RWPE1 (cell line): Measurements from ENCODE around the gene FGF8.

Experiments
- CTCF ChIA-PET: fragments of 350-600 bp; sonication (Branson Sonifier 250); formaldehyde crosslinking; extraction: SDS; loops from one replicate; lab custom pipeline; 2021; lab: Yijun Ruan, JAX
- POLR2A ChIA-PET: fragments of 400-600 bp; formaldehyde crosslinking; extraction: SDS; loops from one replicate; lab custom pipeline; 2020; ENCODE audit warnings: antibody characterized with exemption; ENCODE audit not compliant: low non-redundant PET; lab: Yijun Ruan, JAX
- DNase-seq: peaks from one replicate; pipeline ENCODE4 v3.0.0; 2012; ENCODE audit warnings: low spot score
- H3K27ac ChIP-seq: fragments of 450-650 bp; 2 replicates; pipeline ENCODE4 v1.5.1; 2017
- TF ChIP-seq, protein P1 (sequence below): fragments of 450-650 bp; conservative IDR thresholded peaks from 2 replicates; pipeline ENCODE4 v1.5.1; 2017; ENCODE audit warnings: low read depth, mild to moderate bottlenecking

FGF8 gene

DNA sequence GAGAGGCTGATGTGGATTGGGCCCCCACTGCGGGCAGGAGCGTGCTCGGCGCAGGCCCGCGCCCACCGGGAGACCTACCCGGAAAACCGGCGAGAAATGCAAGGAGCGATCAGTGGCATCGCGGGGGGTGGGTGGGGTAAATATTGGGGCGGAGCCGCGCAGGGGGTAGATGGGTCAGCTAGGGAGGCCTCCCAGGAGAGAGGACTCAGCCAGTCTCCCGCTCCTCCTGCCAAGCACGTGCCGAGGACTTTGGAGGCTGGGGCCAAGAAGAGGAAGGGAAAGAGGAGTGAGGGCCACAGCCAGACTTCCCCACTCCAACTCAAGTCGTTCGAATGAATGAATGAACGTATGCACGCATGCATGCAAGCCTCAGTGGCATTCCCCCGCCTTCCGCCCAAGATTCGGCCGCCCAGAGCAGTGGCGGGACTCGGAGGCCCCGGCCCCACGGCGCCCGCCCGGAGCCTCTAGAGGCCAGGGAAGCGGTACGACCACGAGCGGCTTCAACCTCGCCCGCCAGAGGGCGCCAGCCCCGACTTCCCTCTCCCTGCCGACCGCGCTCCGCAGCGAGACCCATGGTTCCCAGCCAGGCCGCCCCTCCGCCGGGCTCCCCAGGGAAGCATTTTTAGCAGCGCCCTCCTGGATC is 3.8 kb upstream of the FGF8 start:
- CTCF ChIA-PET = interaction anchor here (0.8 to 3.5 kb wide), 8 partner anchors 8 to 618 kb away, joined by 3 to 23 read pairs (median 4); no protein-coding TSS in a partner anchor
- POLR2A ChIA-PET = no interaction called here
- TF ChIP-seq, protein P1, sequence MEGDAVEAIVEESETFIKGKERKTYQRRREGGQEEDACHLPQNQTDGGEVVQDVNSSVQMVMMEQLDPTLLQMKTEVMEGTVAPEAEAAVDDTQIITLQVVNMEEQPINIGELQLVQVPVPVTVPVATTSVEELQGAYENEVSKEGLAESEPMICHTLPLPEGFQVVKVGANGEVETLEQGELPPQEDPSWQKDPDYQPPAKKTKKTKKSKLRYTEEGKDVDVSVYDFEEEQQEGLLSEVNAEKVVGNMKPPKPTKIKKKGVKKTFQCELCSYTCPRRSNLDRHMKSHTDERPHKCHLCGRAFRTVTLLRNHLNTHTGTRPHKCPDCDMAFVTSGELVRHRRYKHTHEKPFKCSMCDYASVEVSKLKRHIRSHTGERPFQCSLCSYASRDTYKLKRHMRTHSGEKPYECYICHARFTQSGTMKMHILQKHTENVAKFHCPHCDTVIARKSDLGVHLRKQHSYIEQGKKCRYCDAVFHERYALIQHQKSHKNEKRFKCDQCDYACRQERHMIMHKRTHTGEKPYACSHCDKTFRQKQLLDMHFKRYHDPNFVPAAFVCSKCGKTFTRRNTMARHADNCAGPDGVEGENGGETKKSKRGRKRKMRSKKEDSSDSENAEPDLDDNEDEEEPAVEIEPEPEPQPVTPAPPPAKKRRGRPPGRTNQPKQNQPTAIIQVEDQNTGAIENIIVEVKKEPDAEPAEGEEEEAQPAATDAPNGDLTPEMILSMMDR = peak; percentile 85
- no peak overlapping the region for H3K27ac ChIP-seq
- DNase-seq = peak; percentile 54

DNA sequence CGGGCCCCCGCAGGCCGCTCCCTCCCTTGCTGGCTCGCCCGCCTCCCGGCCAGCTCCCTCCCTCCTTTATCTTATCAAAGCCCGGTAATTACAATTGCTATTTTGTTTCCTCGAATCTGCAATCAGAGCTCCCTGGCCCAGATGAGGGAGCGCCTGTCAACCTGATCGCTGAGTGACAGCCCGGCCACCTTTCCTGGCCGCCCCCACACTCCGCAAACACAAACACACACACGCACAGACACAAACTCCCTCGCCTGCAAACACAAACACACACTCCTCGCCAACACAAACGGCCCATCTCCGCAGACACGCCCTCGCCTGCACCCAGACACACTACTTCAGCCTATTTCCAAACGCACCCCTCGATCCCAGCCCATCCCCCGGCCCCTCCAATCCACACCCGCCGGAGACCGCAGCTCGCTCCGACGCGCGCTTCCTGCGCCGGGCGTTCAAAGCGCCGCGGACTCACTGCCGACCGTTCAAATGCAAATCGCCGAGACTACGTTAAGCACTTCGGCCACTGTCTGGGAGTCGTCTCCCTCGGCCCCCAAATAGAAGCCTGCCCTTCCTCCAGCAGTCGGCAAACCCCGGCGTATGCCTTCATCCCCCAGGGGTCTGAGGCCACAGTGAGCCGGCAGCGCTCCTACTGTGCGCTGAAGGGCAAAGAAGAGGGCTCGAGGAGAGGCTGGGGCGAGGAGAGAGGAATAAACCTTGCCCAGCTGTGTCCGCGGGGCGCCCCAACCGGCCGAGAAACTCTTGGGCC is 3.0 kb upstream of the FGF8 start:
- H3K27ac ChIP-seq = no peak overlapping the region

DNA sequence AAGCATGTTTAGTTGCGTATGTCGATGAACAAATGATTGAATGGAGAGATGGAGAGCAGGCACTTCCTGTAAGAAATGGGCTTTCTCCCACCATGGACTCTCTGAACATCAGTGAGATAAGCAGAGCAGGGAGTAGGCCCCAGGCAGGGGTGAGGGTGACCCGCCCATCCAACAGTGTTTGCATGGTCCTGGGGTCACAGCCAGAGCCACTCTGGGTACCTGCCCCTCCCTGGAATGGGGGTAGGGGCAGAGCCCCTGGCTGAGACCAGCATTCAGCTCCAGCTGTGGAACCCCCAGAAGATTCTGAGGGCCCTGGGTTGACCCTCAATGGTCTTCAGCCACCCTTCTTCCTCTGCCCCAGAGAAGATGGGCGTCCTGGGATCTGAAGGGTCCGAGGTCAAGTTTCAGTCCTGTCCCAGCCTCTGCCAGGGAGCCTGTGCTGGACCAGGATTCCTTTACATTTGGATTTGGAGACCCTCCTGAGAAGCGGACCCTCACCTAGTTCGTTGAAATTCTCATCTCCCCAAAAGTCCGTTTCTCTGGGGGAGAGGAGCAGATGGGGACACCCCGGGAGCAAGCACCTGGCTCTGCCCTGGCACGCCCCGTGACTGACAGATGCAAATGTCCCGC is 2.4 kb upstream of the FGF8 start:
- no peak overlapping the region for H3K27ac ChIP-seq
- TF ChIP-seq, protein P1 = no peak
- ChIA-PET CTCF (interaction anchor here (0.6 to 1.4 kb wide), 2 partner anchors 163 to 636 kb away, joined by 3 read pairs; no protein-coding TSS in a partner anchor), POLR2A (no interaction called here)
- DNase-seq = no peak

More for the DNA sequence above, 3.0 kb upstream of the FGF8 start:
- POLR2A ChIA-PET = no interaction called here
- no peak for DNase-seq
- CTCF ChIA-PET = interaction anchor here (0.6 to 3.5 kb wide), 5 partner anchors 26 to 637 kb away, joined by 3 to 23 read pairs (median 3); no protein-coding TSS in a partner anchor
- TF ChIP-seq, protein P1 = no peak

DNA sequence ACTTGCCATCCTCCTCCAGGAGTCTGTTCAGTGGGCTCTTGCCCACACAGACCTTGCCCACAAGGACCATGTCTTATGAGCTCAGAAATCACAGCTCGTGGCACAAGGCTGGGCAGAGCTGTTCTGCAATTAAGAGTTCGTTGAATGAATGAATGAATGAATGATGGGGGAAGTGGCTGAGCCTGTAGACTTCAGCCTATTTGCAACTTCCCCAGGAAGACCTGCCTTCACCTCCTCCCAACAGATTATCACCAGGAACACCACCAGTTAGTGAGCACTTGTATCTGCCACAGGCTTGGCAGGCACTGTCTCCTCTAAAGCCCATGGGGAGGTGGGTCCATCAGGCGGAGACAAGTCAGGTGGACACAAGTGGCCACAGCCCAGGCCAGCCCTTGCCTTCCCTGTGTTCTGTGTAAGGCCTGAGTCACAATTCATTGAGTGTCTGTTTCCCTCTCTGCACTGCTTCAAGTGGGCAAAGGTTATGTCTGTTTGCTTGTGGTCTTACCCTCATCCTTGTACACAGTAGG is 1.8 kb upstream of the FGF8 start:
- CTCF ChIA-PET = no interaction called here

DNA sequence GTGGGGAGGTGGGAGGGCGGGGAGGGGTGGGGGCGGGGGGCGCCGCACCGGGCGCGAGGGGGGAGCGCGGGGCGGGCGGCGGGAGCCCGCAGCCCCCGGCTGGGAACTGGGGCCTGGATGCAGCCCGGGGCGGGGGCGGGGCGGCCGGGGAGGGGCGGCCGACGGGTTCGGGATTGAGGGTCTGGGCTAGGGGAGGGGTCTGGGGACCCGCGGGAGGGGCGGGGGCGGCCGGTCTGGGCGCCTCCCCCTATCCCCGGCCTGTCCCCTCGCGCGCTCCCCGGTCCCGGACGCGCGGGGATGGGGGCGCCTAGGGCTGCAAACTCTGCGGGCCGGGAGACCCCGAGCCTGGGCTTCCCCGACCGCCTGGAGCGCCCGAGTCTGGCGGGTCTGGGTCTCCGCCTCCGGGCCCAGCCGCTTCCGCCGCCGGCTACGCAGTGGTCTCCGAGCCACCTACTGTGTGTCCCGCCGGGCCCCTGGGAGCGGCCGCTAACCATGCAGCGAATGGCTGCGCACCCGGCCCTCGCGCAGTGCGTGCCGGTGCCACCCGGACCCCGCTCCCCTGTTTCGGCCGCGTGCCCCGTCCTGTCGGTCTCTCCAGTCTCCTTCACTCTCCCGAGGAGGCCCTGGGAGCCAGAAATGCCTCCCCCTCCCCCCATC is 375 bp upstream of the FGF8 start:
- CTCF ChIA-PET = no interaction called here
- TF ChIP-seq, protein P1 = no peak
- POLR2A ChIA-PET = no interaction called here
- no peak for DNase-seq
- H3K27ac ChIP-seq = no peak overlapping the region

More for the DNA sequence above, 1.8 kb upstream of the FGF8 start:
- DNase-seq = no peak
- no peak overlapping the region for H3K27ac ChIP-seq
- TF ChIP-seq, protein P1 = no peak
- POLR2A ChIA-PET = no interaction called here
